Measurements from ENCODE around the gene EDN1.

GRCh38 chr6:12345694-12346058 is 55.5 kb downstream of the EDN1 start:
- TF ChIP-seq CTCF (conservative IDR thresholded peaks at IDR 0.05) (no peak), ZFX (IDR thresholded peaks at IDR 0.05) (no peak)

Measured in C4-2B (cell line).